Measurements from ENCODE around the gene TRAF4. TPM values are rescaled to one million over a fixed set of nuclear protein-coding genes. Genes with fewer than 3 reads are reported as not detected.
"Not testable (repeated sequence)": the region's sequence is repeated elsewhere in the genome, so short reads cannot be mapped to it uniquely, and the experiment has no call there.

TRAF4 gene
- total RNA-seq, 4 donors from 2014 or later: 83.3 to 228 (median 184) TPM

DNA sequence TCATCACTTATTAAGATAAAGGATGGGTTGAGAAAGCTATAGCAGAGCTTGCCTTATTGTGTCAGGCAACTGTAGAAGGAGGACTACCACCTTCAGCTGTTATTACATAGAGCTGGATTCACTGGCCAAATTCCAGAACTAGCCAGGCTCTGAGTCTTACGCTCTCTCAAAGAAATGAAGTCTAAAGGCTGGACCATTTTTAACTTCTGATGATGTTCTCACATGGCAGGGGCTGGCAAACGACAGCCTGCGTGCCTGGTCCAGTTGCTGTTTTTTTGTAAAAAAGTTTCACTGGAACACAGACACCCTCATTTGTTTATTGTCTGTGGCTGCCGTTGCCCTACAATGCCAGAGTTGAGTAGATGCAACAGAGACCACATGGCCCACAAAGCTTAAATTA is 21.2 kb downstream of the TRAF4 start:
- H3K27ac ChIP-seq: no peak overlapping the region
- no peak overlapping the region for H3K4me3 ChIP-seq
- peak in 1 of 3 donors; percentile 10 for DNase-seq
- H3K27me3 ChIP-seq: no peaks in the 10 kb centered on the region
- H3K36me3 ChIP-seq: peaks cover 0 to 42% (median 0%) of the 10 kb centered on the region in 3 donors
- H3K4me1 ChIP-seq: peaks cover 0 to 12% (median 0%) of the 10 kb centered on the region in 4 donors
- H3K9me3 ChIP-seq: no peaks in the 10 kb centered on the region
- TF ChIP-seq, protein P1, sequence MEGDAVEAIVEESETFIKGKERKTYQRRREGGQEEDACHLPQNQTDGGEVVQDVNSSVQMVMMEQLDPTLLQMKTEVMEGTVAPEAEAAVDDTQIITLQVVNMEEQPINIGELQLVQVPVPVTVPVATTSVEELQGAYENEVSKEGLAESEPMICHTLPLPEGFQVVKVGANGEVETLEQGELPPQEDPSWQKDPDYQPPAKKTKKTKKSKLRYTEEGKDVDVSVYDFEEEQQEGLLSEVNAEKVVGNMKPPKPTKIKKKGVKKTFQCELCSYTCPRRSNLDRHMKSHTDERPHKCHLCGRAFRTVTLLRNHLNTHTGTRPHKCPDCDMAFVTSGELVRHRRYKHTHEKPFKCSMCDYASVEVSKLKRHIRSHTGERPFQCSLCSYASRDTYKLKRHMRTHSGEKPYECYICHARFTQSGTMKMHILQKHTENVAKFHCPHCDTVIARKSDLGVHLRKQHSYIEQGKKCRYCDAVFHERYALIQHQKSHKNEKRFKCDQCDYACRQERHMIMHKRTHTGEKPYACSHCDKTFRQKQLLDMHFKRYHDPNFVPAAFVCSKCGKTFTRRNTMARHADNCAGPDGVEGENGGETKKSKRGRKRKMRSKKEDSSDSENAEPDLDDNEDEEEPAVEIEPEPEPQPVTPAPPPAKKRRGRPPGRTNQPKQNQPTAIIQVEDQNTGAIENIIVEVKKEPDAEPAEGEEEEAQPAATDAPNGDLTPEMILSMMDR (IDR thresholded peaks at IDR 0.05): no peak
- no peak for TF ChIP-seq POLR2A (IDR thresholded peaks at IDR 0.05)

DNA sequence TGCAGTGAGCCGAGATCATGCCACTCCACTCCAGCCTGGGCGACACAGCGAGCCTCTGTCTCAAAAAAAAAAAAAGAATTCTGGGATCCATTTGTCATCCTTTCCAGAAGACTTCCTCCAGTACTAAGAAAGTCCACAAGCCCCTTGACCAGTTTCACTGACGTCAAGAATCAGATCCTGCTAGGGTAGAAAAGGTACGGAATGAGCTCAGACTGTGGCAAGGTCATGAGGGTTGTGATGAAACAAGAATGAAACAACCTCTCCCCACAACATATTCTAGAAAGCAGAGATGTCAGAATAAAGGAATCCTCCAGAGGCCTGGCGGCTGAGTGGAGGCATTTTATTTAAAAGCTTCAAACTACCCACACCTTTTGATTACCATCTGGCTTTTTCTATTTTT is 29.9 kb downstream of the TRAF4 start:
- Histone ChIP-seq H3K36me3 (peaks cover 0 to 9% (median 0%) of the 10 kb centered on the region in 3 donors), H3K9me3 (no peaks in the 10 kb centered on the region), H3K27ac (no peak overlapping the region), H3K4me3 (no peak overlapping the region), H3K4me1 (no peaks in the 10 kb centered on the region), H3K27me3 (no peaks in the 10 kb centered on the region)
- DNase-seq: no peak
- TF ChIP-seq POLR2A (IDR thresholded peaks at IDR 0.05): no peak

DNA sequence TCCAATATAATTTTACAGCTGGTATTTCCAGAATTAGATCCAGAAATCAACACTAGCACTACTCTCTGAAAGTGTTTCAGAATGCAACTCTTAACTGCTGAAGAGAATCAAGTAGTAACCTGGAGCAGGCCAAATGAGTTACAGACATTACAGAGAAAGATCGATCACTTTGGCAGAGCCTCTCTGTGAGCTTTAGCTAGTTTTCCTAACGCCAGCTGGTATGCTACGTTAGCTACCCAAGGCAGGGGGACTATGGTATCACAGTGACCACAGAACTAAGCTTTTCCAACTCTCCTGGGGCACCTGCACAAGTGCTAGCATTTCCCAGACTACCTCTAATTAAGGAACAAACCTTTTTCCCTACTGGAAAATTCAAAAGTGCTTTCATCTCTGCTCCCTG is 30.4 kb downstream of the TRAF4 start:
- Histone ChIP-seq H3K4me1 (no peaks in the 10 kb centered on the region), H3K27ac (no peak overlapping the region), H3K36me3 (peaks cover 0 to 9% (median 0%) of the 10 kb centered on the region in 3 donors), H3K9me3 (no peaks in the 10 kb centered on the region), H3K27me3 (no peaks in the 10 kb centered on the region), H3K4me3 (no peak overlapping the region)
- no peak for TF ChIP-seq POLR2A (IDR thresholded peaks at IDR 0.05)
- TF ChIP-seq, protein P1 (IDR thresholded peaks at IDR 0.05): no peak
- no peak for DNase-seq

DNA sequence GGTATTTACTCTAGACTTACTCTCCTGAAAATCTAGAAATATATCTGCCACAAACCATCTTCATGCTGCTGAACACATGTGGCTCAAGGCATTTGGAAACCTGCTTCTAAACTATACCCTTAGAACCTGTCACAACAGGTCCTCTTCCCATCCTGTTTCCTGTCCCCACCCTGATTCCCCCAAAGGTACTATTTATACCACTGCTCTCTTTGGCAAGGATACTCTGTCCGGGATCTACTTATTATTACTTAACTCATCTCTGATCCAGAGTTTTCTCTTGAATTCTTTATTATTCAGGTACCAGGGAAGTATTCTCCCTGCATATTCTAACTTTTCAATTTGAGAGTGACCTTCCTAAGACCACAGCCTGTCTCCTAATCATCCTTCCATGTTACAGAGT is 33.4 kb downstream of the TRAF4 start:
- no peaks in the 10 kb centered on the region for H3K9me3 ChIP-seq
- H3K27me3 ChIP-seq: no peaks in the 10 kb centered on the region
- TF ChIP-seq POLR2A (IDR thresholded peaks at IDR 0.05): no peak
- TF ChIP-seq, protein P1 (IDR thresholded peaks at IDR 0.05): no peak
- peaks cover 0 to 7% (median 0%) of the 10 kb centered on the region in 3 donors for H3K36me3 ChIP-seq
- H3K27ac ChIP-seq: no peak overlapping the region
- DNase-seq: no peak
- no peaks in the 10 kb centered on the region for H3K4me1 ChIP-seq
- H3K4me3 ChIP-seq: no peak overlapping the region

DNA sequence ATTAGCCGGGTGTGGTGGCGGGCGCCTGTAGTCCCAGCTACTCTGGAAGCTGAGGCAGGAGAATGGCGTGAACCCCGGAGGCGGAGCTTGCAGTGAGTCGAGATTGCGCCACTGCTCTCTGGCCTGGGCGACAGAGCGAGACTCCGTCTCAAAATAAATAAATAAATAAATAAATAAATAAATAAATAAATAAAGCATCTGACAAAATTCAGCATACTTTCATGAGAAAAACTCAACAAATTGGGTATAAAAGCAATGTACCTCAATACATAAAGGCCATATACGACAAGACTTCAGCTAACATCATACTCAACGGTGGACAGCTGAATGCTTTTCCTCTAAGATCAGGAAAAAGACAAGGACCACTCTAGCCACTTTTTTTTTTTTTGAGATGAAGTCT is 35.8 kb downstream of the TRAF4 start:
- not testable (repeated sequence) for DNase-seq, H3K4me3 ChIP-seq, H3K27me3 ChIP-seq, H3K4me1 ChIP-seq, H3K27ac ChIP-seq, H3K36me3 ChIP-seq, H3K9me3 ChIP-seq

DNA sequence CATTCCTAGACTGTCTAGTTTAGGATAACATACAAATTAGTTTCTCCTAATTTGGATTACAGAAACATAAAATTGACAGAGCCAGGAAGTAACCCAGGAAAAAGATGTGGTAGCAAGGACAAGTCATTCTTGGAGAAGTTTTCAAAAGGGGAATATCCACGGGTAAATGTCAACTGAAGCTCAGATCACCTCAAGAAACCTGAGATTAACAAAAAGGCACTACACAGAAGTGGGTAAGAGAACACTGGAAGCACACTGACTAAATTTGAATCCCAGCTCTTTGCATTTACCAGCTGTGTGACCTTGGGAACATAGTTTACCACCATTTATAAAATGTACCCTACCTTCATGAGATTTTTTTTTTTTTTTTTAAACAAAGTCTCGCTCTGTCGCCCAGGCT is 39.4 kb downstream of the TRAF4 start:
- Histone ChIP-seq H3K9me3 (no peaks in the 10 kb centered on the region), H3K36me3 (peaks cover 0 to 4% (median 0%) of the 10 kb centered on the region in 3 donors), H3K27me3 (no peaks in the 10 kb centered on the region), H3K27ac (no peak overlapping the region), H3K4me3 (no peak overlapping the region), H3K4me1 (no peaks in the 10 kb centered on the region)
- TF ChIP-seq POLR2A (IDR thresholded peaks at IDR 0.05): no peak
- no peak for DNase-seq

DNA sequence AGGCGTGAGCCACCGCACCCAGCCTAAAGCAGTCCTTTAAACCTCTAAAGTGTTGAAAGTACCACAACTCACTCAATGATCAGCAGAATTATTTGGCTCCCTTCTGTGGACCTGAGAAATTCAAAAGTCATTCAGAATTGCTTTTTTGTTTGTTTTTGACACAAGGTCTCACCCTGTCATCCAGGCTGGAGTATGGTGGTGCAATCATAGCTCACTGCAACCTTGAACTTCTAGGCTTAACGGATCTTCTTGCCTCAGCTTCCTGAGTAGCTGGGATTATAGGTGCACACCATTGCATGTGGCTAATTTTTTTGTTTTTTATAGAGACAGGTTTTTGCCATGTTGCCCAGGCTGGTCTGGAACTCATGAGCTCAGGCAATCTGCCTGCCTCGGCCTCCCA is 44.3 kb downstream of the TRAF4 start:
- Histone ChIP-seq H3K9me3 (no peaks in the 10 kb centered on the region), H3K36me3 (peaks cover 0 to 4% (median 0%) of the 10 kb centered on the region in 3 donors), H3K27me3 (no peaks in the 10 kb centered on the region), H3K4me3 (no peak overlapping the region), H3K27ac (no peak overlapping the region), H3K4me1 (no peaks in the 10 kb centered on the region)
- no peak for DNase-seq
- no peak for TF ChIP-seq POLR2A (IDR thresholded peaks at IDR 0.05)

Data from Peyer's patch (tissue), 4 donors.